Glutamatergic neuron (in vitro differentiated cells): Measurements from ENCODE around the gene DYNC2H1. TPM values are rescaled to one million over a fixed set of nuclear protein-coding genes. Genes with fewer than 3 reads are reported as not detected.

Source experiments
- DNase-seq: peaks from one replicate; pipeline ENCODE4 v3.0.0; 2022
- H3K27ac Mint-ChIP-seq: one replicate; pipeline ENCODE4 v1.8.0; 2020; ENCODE audit warnings: mild to moderate bottlenecking, mixed read lengths, inconsistent platforms; ENCODE audit not compliant: unreplicated experiment
- H3K27me3 Mint-ChIP-seq: one replicate; pipeline ENCODE4 v1.8.0; 2020; ENCODE audit warnings: mild to moderate bottlenecking, moderate library complexity, mixed read lengths, inconsistent platforms; ENCODE audit not compliant: unreplicated experiment
- H3K36me3 Mint-ChIP-seq: one replicate; pipeline ENCODE4 v1.8.0; 2020; ENCODE audit warnings: mild to moderate bottlenecking, mixed read lengths, inconsistent platforms; ENCODE audit not compliant: unreplicated experiment
- H3K4me1 Mint-ChIP-seq: one replicate; pipeline ENCODE4 v1.8.0; 2020; ENCODE audit warnings: mild to moderate bottlenecking, low read depth, mixed read lengths, inconsistent platforms; ENCODE audit not compliant: unreplicated experiment
- H3K4me3 Mint-ChIP-seq: one replicate; pipeline ENCODE4 v1.8.0; 2020; ENCODE audit warnings: mild to moderate bottlenecking, mixed read lengths, inconsistent platforms; ENCODE audit not compliant: unreplicated experiment
- H3K9me3 Mint-ChIP-seq: one replicate; pipeline ENCODE4 v1.8.0; 2020; ENCODE audit warnings: mild to moderate bottlenecking, moderate library complexity, mixed read lengths, inconsistent platforms; ENCODE audit not compliant: unreplicated experiment
- CTCF ChIP-seq: fragments of 200-600 bp; sonication (generic); IDR thresholded peaks from one replicate; pipeline ENCODE4 v1.5.0; 2021; ENCODE audit not compliant: partially characterized antibody, unreplicated experiment
- total RNA-seq: library from RNA; stranded (reverse); fragmentation: NEBNext Ultra II Directional; extraction: Animal tissue kit (Norgen Biotek cat#: 25700); gene quantifications from one replicate; pipeline ENCODE4 v1.2.1, GENCODE V29; 2021; ENCODE audit not compliant: unreplicated experiment

DYNC2H1 gene
- total RNA-seq, 1 donor from 2014 or later: 9.7 TPM

GRCh38 chr11:103284260-103284659 is 175.0 kb downstream of the DYNC2H1 start:
- H3K4me1 Mint-ChIP-seq: no peaks in the 10 kb centered on the region
- no peaks in the 10 kb centered on the region for H3K36me3 Mint-ChIP-seq
- TF ChIP-seq CTCF: no peak
- H3K27ac Mint-ChIP-seq: no peak overlapping the region
- no peak overlapping the region for H3K4me3 Mint-ChIP-seq
- DNase-seq: no peak
- H3K9me3 Mint-ChIP-seq: no peaks in the 10 kb centered on the region
- no peaks in the 10 kb centered on the region for H3K27me3 Mint-ChIP-seq

- Mint-ChIP-seq H3K4me3 (no peak overlapping the region), H3K9me3 (peaks cover 9% of the 10 kb centered on the region), H3K27ac (no peak overlapping the region)
Measured at GRCh38 chr11:103294516-103294915, 185.3 kb downstream of the DYNC2H1 start.

GRCh38 chr11:103295704-103296103 is 186.5 kb downstream of the DYNC2H1 start:
- Mint-ChIP-seq H3K27me3 (no peaks in the 10 kb centered on the region), H3K4me1 (no peaks in the 10 kb centered on the region), H3K27ac (no peak overlapping the region), H3K9me3 (peaks cover 9% of the 10 kb centered on the region), H3K36me3 (peaks cover 26% of the 10 kb centered on the region), H3K4me3 (no peak overlapping the region)
- no peak for DNase-seq
- no peak for TF ChIP-seq CTCF

More at GRCh38 chr11:103294516-103294915, 185.3 kb downstream of the DYNC2H1 start:
- no peaks in the 10 kb centered on the region for H3K27me3 Mint-ChIP-seq
- TF ChIP-seq CTCF: no peak
- no peak for DNase-seq
- H3K36me3 Mint-ChIP-seq: peaks cover 26% of the 10 kb centered on the region
- no peaks in the 10 kb centered on the region for H3K4me1 Mint-ChIP-seq

- Mint-ChIP-seq H3K27me3 (no peaks in the 10 kb centered on the region), H3K36me3 (peaks cover 21% of the 10 kb centered on the region), H3K4me3 (no peak overlapping the region), H3K4me1 (no peaks in the 10 kb centered on the region), H3K9me3 (peaks cover 9% of the 10 kb centered on the region), H3K27ac (no peak overlapping the region)
- no peak for TF ChIP-seq CTCF
- no peak for DNase-seq
Measured at GRCh38 chr11:103297900-103298299, 188.7 kb downstream of the DYNC2H1 start.

GRCh38 chr11:103315248-103315647 is 206.0 kb downstream of the DYNC2H1 start:
- TF ChIP-seq CTCF: no peak
- Mint-ChIP-seq H3K27ac (no peak overlapping the region), H3K4me3 (no peak overlapping the region), H3K4me1 (no peaks in the 10 kb centered on the region), H3K36me3 (no peaks in the 10 kb centered on the region), H3K9me3 (no peaks in the 10 kb centered on the region), H3K27me3 (no peaks in the 10 kb centered on the region)
- no peak for DNase-seq
